ENCODE results near the gene SHC1.
"Not testable (repeated sequence)": the region's sequence is repeated elsewhere in the genome, so short reads cannot be mapped to it uniquely, and the experiment has no call there.

The SHC1 gene

GRCh38 chr1:155007251-155007828 lies 36.8 kb upstream of the SHC1 start:
- DNase-seq, result no peak

GRCh38 chr1:155006601-155007101 lies 36.1 kb upstream of the SHC1 start:
- DNase-seq, result peak; percentile 81

GRCh38 chr1:155005076-155006011 lies 34.8 kb upstream of the SHC1 start:
- DNase-seq, result no peak

- DNase-seq, result no peak
Measured at GRCh38 chr1:155004352-155005075, 34.0 kb upstream of the SHC1 start.

GRCh38 chr1:155003766-155004351 lies 33.3 kb upstream of the SHC1 start:
- no peak for DNase-seq

- DNase-seq, result no peak
Measured at GRCh38 chr1:155003227-155003765, 32.7 kb upstream of the SHC1 start.

GRCh38 chr1:155002464-155003226 lies 32.1 kb upstream of the SHC1 start, which contains the start of gene ZBTB7B:
TSS of gene ZBTB7B (plus strand) at chr1:155002802. CDS start at chr1:155014661, 11,859 bp downstream.
- DNase-seq, result no peak

- peak; percentile 100 for DNase-seq
Measured at GRCh38 chr1:155001675-155002463, 31.3 kb upstream of the SHC1 start.

GRCh38 chr1:155001425-155001674 lies 30.8 kb upstream of the SHC1 start:
- no peak for DNase-seq

GRCh38 chr1:155000726-155001424 lies 30.3 kb upstream of the SHC1 start:
- DNase-seq, result peak; percentile 91

GRCh38 chr1:155000411-155000725 lies 29.8 kb upstream of the SHC1 start:
- DNase-seq, result no peak

GRCh38 chr1:154999571-155000410 lies 29.2 kb upstream of the SHC1 start:
- peak; percentile 65 for DNase-seq

- DNase-seq, result peak; percentile 90
Measured at GRCh38 chr1:154998818-154999570, 28.4 kb upstream of the SHC1 start.

- DNase-seq, result no peak
Measured at GRCh38 chr1:154998201-154998780, 27.7 kb upstream of the SHC1 start.

GRCh38 chr1:154996966-154997701 lies 26.6 kb upstream of the SHC1 start:
- no peak for DNase-seq

GRCh38 chr1:154995301-154995983 lies 24.9 kb upstream of the SHC1 start:
- DNase-seq, result not testable (repeated sequence)

- no peak for DNase-seq
Measured at GRCh38 chr1:154994591-154994990, 24.0 kb upstream of the SHC1 start.
